Trophoblast cell (in vitro differentiated cells and primary cell): Measurements from ENCODE around the gene DZANK1.
"Not testable (repeated sequence)": the region's sequence is repeated elsewhere in the genome, so short reads cannot be mapped to it uniquely, and the experiment has no call there.

Experiments
- DNase-seq, 2 donors: peaks; one replicate each; pipeline ENCODE4 v3.0.0-alpha.2; 2016
- H2AFZ ChIP-seq: 2 replicates; pipeline ENCODE4 v1.6.1; 2013; ENCODE audit warnings: low read length, moderate library complexity, mild to moderate bottlenecking; ENCODE audit not compliant: insufficient read depth, poor library complexity
- H2AK5ac ChIP-seq: 2 replicates; pipeline ENCODE4 v1.6.1; 2013; ENCODE audit warnings: mild to moderate bottlenecking, low read length
- H2BK120ac ChIP-seq: 2 replicates; pipeline ENCODE4 v1.6.1; 2013; ENCODE audit warnings: low read length, mild to moderate bottlenecking, moderate library complexity; ENCODE audit not compliant: insufficient read depth, poor library complexity
- H2BK12ac ChIP-seq: 2 replicates; pipeline ENCODE4 v1.6.1; 2013; ENCODE audit warnings: mild to moderate bottlenecking, low read length, moderate library complexity
- H2BK5ac ChIP-seq: 2 replicates; pipeline ENCODE4 v1.6.1; 2013; ENCODE audit warnings: low read length, low read depth, moderate library complexity, mild to moderate bottlenecking; ENCODE audit not compliant: poor library complexity
- H3K14ac ChIP-seq: 2 replicates; pipeline ENCODE4 v1.6.1; 2013; ENCODE audit warnings: mild to moderate bottlenecking, low read length
- H3K18ac ChIP-seq: 2 replicates; pipeline ENCODE4 v1.6.1; 2013; ENCODE audit warnings: mild to moderate bottlenecking, low read length
- H3K23ac ChIP-seq: 2 replicates; pipeline ENCODE4 v1.6.1; 2013; ENCODE audit warnings: low read length
- H3K27ac ChIP-seq: 2 replicates; pipeline ENCODE4 v1.5.1; 2013; ENCODE audit warnings: low read depth, mild to moderate bottlenecking, inconsistent platforms, low read length, moderate library complexity
- H3K27me3 ChIP-seq: 2 replicates; pipeline ENCODE4 v1.6.1; 2013; ENCODE audit warnings: inconsistent platforms, mild to moderate bottlenecking, low read length, moderate library complexity; ENCODE audit not compliant: insufficient read depth
- H3K36me3 ChIP-seq, 2 experiments: 1 replicate in 1 of 2; 2 replicates in 1 of 2; pipeline ENCODE4 v1.6.1; 2013; ENCODE audit warnings: low read length in 2 of 2, mild to moderate bottlenecking in 2 of 2, moderate library complexity in 1 of 2; ENCODE audit not compliant: insufficient read depth in 2 of 2, control insufficient read depth in 1 of 2
- H3K4ac ChIP-seq: 2 replicates; pipeline ENCODE4 v1.6.1; 2013; ENCODE audit warnings: low read depth, mild to moderate bottlenecking, low read length, moderate library complexity
- H3K4me1 ChIP-seq, 2 experiments: 1 replicate in 1 of 2; 2 replicates in 1 of 2; pipeline ENCODE4 v1.6.1; 2013; ENCODE audit warnings: low read length in 2 of 2, mild to moderate bottlenecking in 2 of 2, moderate library complexity in 1 of 2; ENCODE audit not compliant: insufficient read depth in 2 of 2, control insufficient read depth in 1 of 2
- H3K4me2 ChIP-seq: 2 replicates; pipeline ENCODE4 v1.6.1; 2013; ENCODE audit warnings: inconsistent platforms, mild to moderate bottlenecking, low read length, moderate library complexity
- H3K4me3 ChIP-seq: 2 replicates; pipeline ENCODE4 v1.5.1; 2013; ENCODE audit warnings: mild to moderate bottlenecking, low read depth, low read length, inconsistent platforms
- H3K79me1 ChIP-seq: one replicate; pipeline ENCODE4 v1.6.1; 2013; ENCODE audit warnings: low read length
- H3K79me2 ChIP-seq: 2 replicates; pipeline ENCODE4 v1.6.1; 2013; ENCODE audit warnings: low read length, mild to moderate bottlenecking; ENCODE audit not compliant: control insufficient read depth, insufficient read depth, poor library complexity
- H3K9ac ChIP-seq: 2 replicates; pipeline ENCODE4 v1.6.1; 2013; ENCODE audit warnings: mild to moderate bottlenecking, low read length
- H3K9me3 ChIP-seq: 2 replicates; pipeline ENCODE4 v1.6.1; 2013; ENCODE audit warnings: low read depth, mild to moderate bottlenecking, control low read depth, inconsistent platforms, low read length; ENCODE audit not compliant: insufficient read depth
- H4K12ac ChIP-seq: 2 replicates; pipeline ENCODE4 v1.6.1; 2013; ENCODE audit warnings: low read depth, mild to moderate bottlenecking, low read length, moderate library complexity
- H4K8ac ChIP-seq: 2 replicates; pipeline ENCODE4 v1.6.1; 2013; ENCODE audit warnings: low read depth, mild to moderate bottlenecking, low read length, moderate library complexity
- H4K91ac ChIP-seq: one replicate; pipeline ENCODE4 v1.6.1; 2013; ENCODE audit warnings: low read depth, mild to moderate bottlenecking, low read length, moderate library complexity
- WGBS: extraction: QIAGEN DNeasy Blood & Tissue Kit; methylation state at CpG from one replicate; pipeline ENCODE4 v1.1.7; 2013; ENCODE audit warnings: missing lambda C conversion rate; ENCODE audit not compliant: insufficient read length, insufficient coverage; ENCODE audit errors: extremely low coverage; 5-methylcytosine and 5-hydroxymethylcytosine counted together

DZANK1 gene

DNA sequence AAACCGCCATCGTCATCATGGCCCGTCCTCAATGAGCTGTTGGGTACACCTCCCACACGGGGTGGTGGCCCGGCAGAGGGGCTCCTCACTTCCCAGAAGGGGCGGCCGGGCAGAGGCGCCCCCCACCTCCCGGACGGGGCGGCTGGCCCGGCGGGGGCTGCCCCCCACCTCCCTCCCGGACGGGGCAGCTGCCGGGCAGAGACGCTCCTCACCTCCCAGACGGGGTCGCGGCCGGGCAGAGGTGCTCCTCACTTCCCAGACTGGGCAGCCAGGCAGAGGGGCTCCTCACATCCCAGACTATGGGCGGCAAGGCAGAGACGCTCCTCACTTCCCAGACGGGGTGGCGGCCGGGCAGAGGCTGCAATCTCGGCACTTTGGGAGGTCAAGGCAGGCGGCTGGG lies 91.3 kb downstream of the DZANK1 start:
- not testable (repeated sequence) for H3K9me3 ChIP-seq, H2AFZ ChIP-seq, DNase-seq, H2AK5ac ChIP-seq, H3K23ac ChIP-seq, H3K14ac ChIP-seq, H3K27ac ChIP-seq, H4K8ac ChIP-seq, H3K18ac ChIP-seq, H3K4me2 ChIP-seq, H2BK120ac ChIP-seq, H3K4ac ChIP-seq, H3K36me3 ChIP-seq, H3K79me1 ChIP-seq, H3K4me3 ChIP-seq, H3K79me2 ChIP-seq, H4K91ac ChIP-seq, H3K4me1 ChIP-seq, H2BK5ac ChIP-seq, H4K12ac ChIP-seq, H3K27me3 ChIP-seq, H3K9ac ChIP-seq, H2BK12ac ChIP-seq
- WGBS, result no CpG with 5 or more reads among the region's 28 CpGs

DNA sequence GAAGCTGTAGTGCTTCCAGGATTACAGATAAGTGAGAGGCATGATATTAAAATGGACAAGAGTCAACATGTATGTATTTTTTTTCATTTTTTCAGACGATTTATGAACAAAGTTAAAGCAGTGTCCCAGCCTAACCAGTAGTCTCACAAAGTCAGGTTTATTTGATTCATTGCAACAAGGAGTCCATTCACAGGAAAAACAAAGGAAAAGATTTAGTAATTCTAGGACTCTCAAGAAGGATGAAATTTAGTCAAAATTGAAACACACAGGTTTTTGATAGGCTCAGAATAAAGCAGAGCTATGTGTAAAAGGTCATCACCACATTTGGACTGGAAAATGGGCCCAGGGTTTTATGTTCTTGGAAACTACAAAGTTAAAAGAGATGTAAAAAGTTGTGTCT lies 94.5 kb downstream of the DZANK1 start:
- no peak overlapping the region for H4K8ac ChIP-seq
- no peak overlapping the region for H3K23ac ChIP-seq
- H2AK5ac ChIP-seq, result no peak overlapping the region
- H3K27ac ChIP-seq, result no peak overlapping the region
- H3K79me1 ChIP-seq, result no peaks in the 10 kb centered on the region
- WGBS, result no CpG with 5 or more reads among the region's 1 CpG
- no peak overlapping the region for H3K9ac ChIP-seq
- H4K12ac ChIP-seq, result no peak overlapping the region
- no peak overlapping the region for H2BK12ac ChIP-seq
- DNase-seq, result no peak
- H3K14ac ChIP-seq, result no peak overlapping the region
- H2BK120ac ChIP-seq, result no peak overlapping the region
- no peaks in the 10 kb centered on the region for H3K79me2 ChIP-seq
- H3K4me3 ChIP-seq, result no peak overlapping the region
- H2AFZ ChIP-seq, result no peak overlapping the region
- no peak overlapping the region for H3K18ac ChIP-seq
- H3K36me3 ChIP-seq, result no peaks in the 10 kb centered on the region
- H3K4ac ChIP-seq, result no peak overlapping the region
- no peaks in the 10 kb centered on the region for H3K4me1 ChIP-seq
- H4K91ac ChIP-seq, result no peak overlapping the region
- no peak overlapping the region for H2BK5ac ChIP-seq
- no peaks in the 10 kb centered on the region for H3K9me3 ChIP-seq
- H3K4me2 ChIP-seq, result no peak overlapping the region
- no peaks in the 10 kb centered on the region for H3K27me3 ChIP-seq

DNA sequence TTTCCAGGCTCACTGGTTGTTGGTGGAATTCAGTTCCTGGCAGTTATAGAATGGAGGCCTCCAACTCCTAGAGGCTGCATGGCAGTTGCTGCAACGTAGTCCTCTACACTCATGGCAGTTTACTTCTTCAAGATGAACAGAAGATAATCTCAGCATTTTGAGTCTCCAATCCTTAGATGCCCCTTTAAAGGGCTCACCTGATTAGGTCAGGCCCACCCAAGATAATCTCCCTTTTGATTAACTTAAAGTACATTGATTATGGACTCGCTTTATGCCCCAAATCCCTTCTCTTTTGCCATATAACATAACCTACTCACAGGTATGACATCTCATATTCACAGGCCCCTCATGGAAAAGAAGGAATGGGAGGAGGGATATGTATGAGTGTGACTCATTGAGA lies 102.1 kb downstream of the DZANK1 start:
- Histone ChIP-seq H2BK120ac (no peak overlapping the region), H4K12ac (no peak overlapping the region), H3K27ac (no peak overlapping the region), H2BK12ac (no peak overlapping the region), H3K23ac (no peak overlapping the region), H2AK5ac (no peak overlapping the region), H3K4ac (no peak overlapping the region), H2BK5ac (no peak overlapping the region), H3K4me2 (no peak overlapping the region), H3K4me1 (peaks cover 0 to 6% of the 10 kb centered on the region in 2 experiments), H2AFZ (no peak overlapping the region), H3K36me3 (no peaks in the 10 kb centered on the region), H3K4me3 (no peak overlapping the region), H3K18ac (no peak overlapping the region), H3K9me3 (peaks cover 2% of the 10 kb centered on the region), H4K8ac (no peak overlapping the region), H3K9ac (no peak overlapping the region), H3K79me2 (no peaks in the 10 kb centered on the region), H4K91ac (no peak overlapping the region), H3K79me1 (no peaks in the 10 kb centered on the region), H3K14ac (no peak overlapping the region), H3K27me3 (no peaks in the 10 kb centered on the region)
- WGBS, result no CpG with 5 or more reads among the region's 2 CpGs
- DNase-seq, result no peak

DNA sequence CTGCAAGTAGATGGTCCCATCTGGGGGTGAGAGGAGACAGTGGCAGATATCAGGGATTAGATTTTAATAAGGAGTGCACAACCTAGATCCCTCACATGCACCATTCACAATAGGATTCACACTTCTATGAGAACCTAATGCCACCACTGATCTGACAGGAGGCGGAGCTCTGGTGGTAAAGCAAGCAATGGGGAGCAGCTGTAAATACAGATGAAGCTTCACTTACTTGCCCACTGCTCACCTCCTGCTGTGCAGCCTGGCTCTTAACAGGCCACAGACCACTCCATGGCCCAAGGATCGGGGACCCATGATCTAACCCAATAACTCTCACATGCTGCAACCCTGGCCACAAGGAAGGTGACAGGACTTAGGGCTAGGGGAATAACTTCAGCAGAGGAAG lies 103.1 kb downstream of the DZANK1 start:
- Histone ChIP-seq H4K8ac (no peak overlapping the region), H3K9ac (peak overlapping the region; percentile 14), H2AFZ (no peak overlapping the region), H3K18ac (no peak overlapping the region), H3K4me1 (peaks cover 0 to 6% of the 10 kb centered on the region in 2 experiments), H2BK12ac (no peak overlapping the region), H3K79me1 (no peaks in the 10 kb centered on the region), H3K4ac (no peak overlapping the region), H2BK120ac (no peak overlapping the region), H3K4me2 (no peak overlapping the region), H2BK5ac (no peak overlapping the region), H3K4me3 (no peak overlapping the region), H3K36me3 (no peaks in the 10 kb centered on the region), H3K79me2 (no peaks in the 10 kb centered on the region), H4K91ac (no peak overlapping the region), H3K23ac (no peak overlapping the region), H2AK5ac (no peak overlapping the region), H3K27me3 (no peaks in the 10 kb centered on the region), H3K14ac (no peak overlapping the region), H4K12ac (no peak overlapping the region), H3K27ac (no peak overlapping the region), H3K9me3 (peaks cover 3% of the 10 kb centered on the region)
- DNase-seq, result no peak
- no CpG with 5 or more reads among the region's 2 CpGs for WGBS
